Measurements from ENCODE around the gene MTIF3.

- TF ChIP-seq CTCF (IDR thresholded peaks at IDR 0.05) (no peak), POLR2A (IDR thresholded peaks at IDR 0.05) (no peak), EP300 (IDR thresholded peaks at IDR 0.05) (no peak)
These were observed 45.2 kb upstream of the MTIF3 start for GRCh38 chr13:27495551-27495950.

All from ovary (tissue), 3 donors.